WI38 (cell line): ENCODE measurements around the gene ANXA10.
A peak's percentile ranks its signal among the peaks of the same experiment; 100 is the strongest.

ENCODE experiments used
- H3K4me3 ChIP-seq: 2 replicates; pipeline ENCODE4 v1.5.1; 2011; ENCODE audit warnings: low read depth, mild to moderate bottlenecking, control low read depth, low read length
- CTCF ChIP-seq: IDR thresholded peaks from 2 replicates; pipeline ENCODE4 v1.5.1; 2012; ENCODE audit warnings: low read depth, mild to moderate bottlenecking, control low read depth, low read length

ANXA10 gene

DNA sequence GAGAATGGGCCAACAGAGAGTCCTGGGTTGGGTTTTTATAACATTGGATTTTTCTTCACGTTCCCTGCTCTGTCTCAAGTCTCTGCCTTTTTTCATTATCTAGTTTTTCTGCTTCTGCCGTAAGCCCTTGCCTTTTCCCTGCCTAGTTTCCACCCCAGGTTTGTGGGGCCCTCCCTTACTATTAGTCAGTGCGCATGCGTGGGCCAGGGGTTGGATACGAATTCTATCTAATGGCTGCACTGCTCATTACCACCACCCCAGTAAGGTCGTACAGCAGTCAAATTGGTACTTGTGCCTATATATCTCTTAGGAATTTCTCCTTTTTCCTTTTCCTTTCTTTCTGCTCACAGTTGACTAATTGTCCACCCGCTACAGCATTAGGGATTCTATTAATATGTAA is 49.4 kb downstream of the ANXA10 start:
- no peak for TF ChIP-seq CTCF
- H3K4me3 ChIP-seq: no peak overlapping the region

- H3K4me3 ChIP-seq: no peak overlapping the region
- no peak for TF ChIP-seq CTCF
Measured at GRCh38 chr4:168143601-168144000, 51.3 kb downstream of the ANXA10 start.

DNA sequence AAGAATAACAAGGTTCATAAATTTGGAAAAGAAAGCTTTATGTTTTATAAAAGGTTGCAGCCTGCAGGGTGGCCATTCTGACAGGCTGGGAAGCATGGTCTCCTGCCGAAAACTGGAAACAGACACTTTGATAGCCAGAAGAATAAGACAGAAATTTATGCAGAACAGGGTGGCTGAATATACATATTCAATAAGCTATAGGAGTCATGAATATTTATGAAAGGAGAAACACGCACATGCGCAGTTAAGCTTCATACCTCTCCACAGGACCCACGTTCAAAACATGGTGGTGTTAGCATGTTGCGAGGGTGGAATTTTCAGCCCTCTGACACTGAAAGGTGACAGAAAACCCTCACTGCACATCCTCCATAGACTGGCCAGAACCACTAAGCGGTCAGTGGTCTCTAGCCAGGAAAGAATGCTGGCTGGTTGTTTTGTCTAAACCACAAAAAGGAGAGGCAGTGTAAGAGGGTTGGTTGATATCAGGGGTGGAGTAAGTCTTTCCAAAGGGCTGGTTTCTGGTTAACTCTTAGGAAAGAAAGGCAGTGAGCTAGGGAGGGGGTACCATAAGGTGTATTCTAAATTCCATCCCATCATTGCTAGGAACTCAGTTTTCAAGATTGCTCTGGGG is 58.2 kb downstream of the ANXA10 start:
- no peak overlapping the region for H3K4me3 ChIP-seq
- TF ChIP-seq CTCF: no peak

DNA sequence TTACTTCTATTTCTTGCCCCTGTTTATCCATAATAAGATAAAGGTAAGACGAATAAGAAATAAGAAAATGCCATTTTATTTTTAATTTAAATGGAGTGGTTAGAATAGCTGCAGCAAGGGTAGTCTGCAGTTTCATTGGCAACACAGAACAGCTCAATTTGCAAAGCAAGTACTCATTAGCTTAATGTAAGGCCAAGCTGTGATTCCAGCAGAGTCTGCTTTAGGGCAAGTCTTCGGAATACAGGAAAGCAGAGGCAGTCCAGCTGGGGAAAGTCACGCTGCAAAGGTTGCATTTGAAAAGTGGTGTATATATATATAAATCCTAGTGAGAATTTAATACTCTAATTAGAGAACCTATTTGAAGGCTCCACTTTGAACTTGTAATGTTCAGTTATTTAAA is 59.0 kb downstream of the ANXA10 start:
- H3K4me3 ChIP-seq: no peak overlapping the region
- TF ChIP-seq CTCF: no peak

GRCh38 chr4:168152837-168153500 is 60.6 kb downstream of the ANXA10 start:
- no peak for TF ChIP-seq CTCF
- peak overlapping the region; percentile 36; the same call in 1 of the 2 replicates for H3K4me3 ChIP-seq

- H3K4me3 ChIP-seq: peak overlapping the region; percentile 36
- peak; percentile 63 for TF ChIP-seq CTCF
Measured at GRCh38 chr4:168153596-168154440, 61.5 kb downstream of the ANXA10 start.
